Neuron (in vitro differentiated cells): ENCODE results near the gene HMX2.
A peak's percentile ranks its signal among the peaks of the same experiment; 100 is the strongest.

Experiments
- H2AFZ ChIP-seq: one replicate; pipeline ENCODE4 v1.6.1; 2013; ENCODE audit warnings: low read depth, mild to moderate bottlenecking, inconsistent platforms, low read length, moderate library complexity
- H3K27me3 ChIP-seq: one replicate; pipeline ENCODE4 v1.6.1; 2013; ENCODE audit warnings: low read length; ENCODE audit not compliant: insufficient read depth
- H3K36me3 ChIP-seq: one replicate; pipeline ENCODE4 v1.6.1; 2013; ENCODE audit warnings: low read length; ENCODE audit not compliant: insufficient read depth
- H3K4me1 ChIP-seq: one replicate; pipeline ENCODE4 v1.6.1; 2013; ENCODE audit warnings: low read length; ENCODE audit not compliant: insufficient read depth
- H3K4me3 ChIP-seq: 2 replicates; pipeline ENCODE4 v1.5.1; 2013; ENCODE audit warnings: mild to moderate bottlenecking, low read length, moderate library complexity
- H3K9me3 ChIP-seq: one replicate; pipeline ENCODE4 v1.6.1; 2013; ENCODE audit warnings: low read length

The HMX2 gene

GRCh38 chr10:123142701-123143161 lies 5.2 kb upstream of the HMX2 start:
- Histone ChIP-seq H2AFZ (no peak overlapping the region), H3K4me3 (no peak overlapping the region), H3K27me3 (peaks cover 98% of the 10 kb centered on the region), H3K4me1 (peaks cover 8% of the 10 kb centered on the region), H3K9me3 (no peaks in the 10 kb centered on the region), H3K36me3 (no peaks in the 10 kb centered on the region)

GRCh38 chr10:123143162-123143824 lies 4.6 kb upstream of the HMX2 start:
- H3K36me3 ChIP-seq, result no peaks in the 10 kb centered on the region
- H2AFZ ChIP-seq, result no peak overlapping the region
- peaks cover 10% of the 10 kb centered on the region for H3K4me1 ChIP-seq
- H3K27me3 ChIP-seq, result peaks cover 98% of the 10 kb centered on the region
- H3K4me3 ChIP-seq, result no peak overlapping the region
- H3K9me3 ChIP-seq, result no peaks in the 10 kb centered on the region

DNA sequence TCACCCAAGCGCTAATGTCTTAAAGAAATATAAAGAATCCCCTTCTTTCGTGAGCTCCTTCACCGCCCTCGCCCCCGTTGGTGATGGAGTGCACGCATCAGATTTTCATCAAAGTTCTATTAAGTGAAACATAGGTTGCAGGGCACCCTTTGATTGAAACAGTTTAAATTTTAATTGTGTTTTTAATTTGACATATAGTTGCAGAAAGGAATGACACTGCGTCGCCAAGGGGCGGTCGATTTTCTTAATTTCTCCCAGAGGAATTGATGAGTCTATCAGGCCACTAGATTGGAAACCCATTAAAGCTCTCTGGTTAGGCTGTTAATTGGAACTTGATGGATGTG lies 4.1 kb upstream of the HMX2 start:
- no peaks in the 10 kb centered on the region for H3K36me3 ChIP-seq

DNA sequence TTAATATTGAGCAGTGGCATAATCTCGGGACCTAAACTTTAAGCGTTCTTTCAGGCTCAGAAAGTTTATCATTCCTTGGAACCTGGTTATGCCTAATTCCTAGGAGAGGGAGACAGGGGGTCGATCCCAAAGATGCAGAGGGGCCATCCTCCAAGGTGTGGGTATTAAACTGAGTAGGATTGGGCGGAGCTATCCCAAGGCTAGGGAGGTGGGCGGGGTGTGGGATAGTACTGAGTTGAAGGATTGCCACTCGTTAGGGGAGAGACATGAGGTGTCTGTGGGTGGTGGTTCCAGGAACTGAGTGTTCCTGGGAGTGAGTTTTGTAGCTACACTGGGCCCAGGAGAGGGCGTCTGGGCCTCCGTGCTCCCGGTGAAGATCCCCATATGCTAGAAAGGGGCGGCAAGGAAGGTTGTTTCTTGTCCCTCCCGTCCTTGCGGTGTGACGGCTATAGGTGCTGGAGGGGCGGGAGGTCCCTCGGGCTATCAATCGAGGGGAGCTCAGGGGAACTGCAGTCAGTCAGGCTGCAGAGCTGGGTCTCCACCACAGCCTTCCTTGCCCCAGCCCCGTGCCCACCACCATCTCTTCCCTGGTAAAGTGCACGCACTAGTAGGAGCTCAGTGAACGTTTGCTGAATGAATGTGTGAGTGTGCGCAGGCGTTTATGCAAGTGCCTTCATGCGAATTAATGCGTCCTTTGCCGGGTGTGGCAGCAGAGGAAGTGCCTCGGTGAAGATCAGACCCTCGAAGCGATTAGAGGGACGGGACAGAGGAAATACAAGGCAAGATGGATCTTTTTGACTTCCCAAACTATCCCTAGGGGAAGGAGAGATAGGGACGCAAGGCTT lies 3.0 kb upstream of the HMX2 start:
- no peak overlapping the region for H3K4me3 ChIP-seq
- H2AFZ ChIP-seq, result no peak overlapping the region
- no peaks in the 10 kb centered on the region for H3K9me3 ChIP-seq
- no peaks in the 10 kb centered on the region for H3K36me3 ChIP-seq
- peaks cover 12% of the 10 kb centered on the region for H3K4me1 ChIP-seq
- peaks cover 98% of the 10 kb centered on the region for H3K27me3 ChIP-seq

More for the DNA sequence above, 4.1 kb upstream of the HMX2 start:
- no peaks in the 10 kb centered on the region for H3K9me3 ChIP-seq
- peaks cover 10% of the 10 kb centered on the region for H3K4me1 ChIP-seq
- no peak overlapping the region for H3K4me3 ChIP-seq
- no peak overlapping the region for H2AFZ ChIP-seq
- H3K27me3 ChIP-seq, result peaks cover 98% of the 10 kb centered on the region

DNA sequence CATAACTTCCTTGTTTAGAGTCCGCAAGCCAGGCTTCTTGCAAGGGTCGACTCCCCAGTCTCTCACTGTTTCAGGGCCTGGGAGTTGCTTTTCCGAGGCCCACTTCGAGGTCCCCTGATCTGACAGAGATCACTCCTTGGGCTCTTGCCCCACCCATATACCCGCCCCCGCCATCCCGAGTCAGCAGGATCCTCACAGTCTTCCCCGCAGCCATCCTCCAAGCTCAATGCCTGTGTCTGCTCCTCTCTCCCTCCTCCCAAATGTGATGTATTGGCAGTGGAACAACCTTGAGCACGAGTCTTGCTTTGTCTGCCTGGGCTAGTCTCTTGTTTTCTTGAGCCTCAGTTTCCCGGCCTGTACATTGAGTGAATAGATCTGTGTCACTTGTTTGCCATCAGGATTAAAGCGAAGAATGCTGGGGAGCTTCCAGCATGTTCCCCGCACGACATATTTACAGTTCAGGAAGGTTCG lies 2.4 kb upstream of the HMX2 start:
- Histone ChIP-seq H3K4me3 (no peak overlapping the region), H3K4me1 (peaks cover 18% of the 10 kb centered on the region), H2AFZ (no peak overlapping the region), H3K27me3 (peaks cover 98% of the 10 kb centered on the region), H3K36me3 (no peaks in the 10 kb centered on the region), H3K9me3 (no peaks in the 10 kb centered on the region)

DNA sequence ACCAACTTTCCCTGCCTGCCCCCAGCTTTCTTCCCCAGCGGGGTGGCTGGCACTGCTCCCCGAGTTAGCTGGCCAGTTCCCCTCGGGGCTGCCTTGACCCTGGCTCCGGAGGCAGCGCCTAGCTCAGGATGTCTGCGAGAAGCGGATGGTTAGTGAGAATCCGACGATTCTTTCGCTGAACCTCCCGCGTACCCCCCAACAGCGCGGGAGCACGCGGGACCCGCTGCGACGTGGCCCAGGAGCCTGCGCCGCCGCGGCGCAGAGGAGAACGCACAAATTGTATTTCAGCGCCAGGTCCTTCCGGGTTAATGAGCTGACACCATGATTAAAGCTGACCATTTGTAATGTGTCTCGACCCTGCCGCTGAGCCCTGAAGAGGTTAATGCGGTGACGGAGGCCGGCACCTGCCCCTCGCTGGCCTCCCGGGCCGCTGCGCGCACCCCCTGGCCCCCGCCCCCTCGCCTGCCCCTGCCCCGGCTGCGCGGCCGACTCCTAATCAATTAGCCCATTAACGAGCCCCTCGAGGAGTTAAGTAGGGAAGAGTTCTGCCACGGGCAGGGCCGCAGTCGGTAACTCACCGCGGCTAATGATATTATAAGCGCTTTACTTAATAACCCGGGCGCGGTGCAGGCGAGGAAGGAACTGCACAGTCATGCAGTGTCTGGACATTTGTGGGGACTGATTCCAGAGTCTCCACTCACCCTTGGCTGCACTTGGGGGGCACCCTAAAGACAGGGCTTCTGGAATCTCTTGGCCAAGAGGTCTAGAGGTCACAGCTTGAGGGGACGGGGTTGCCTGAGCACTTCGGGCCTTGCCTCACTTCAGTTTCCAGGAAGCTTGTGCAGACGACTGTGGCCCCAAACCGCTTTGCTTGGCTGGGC lies 1.7 kb upstream of the HMX2 start:
- peaks cover 98% of the 10 kb centered on the region for H3K27me3 ChIP-seq
- H3K9me3 ChIP-seq, result no peaks in the 10 kb centered on the region
- no peak overlapping the region for H2AFZ ChIP-seq
- H3K36me3 ChIP-seq, result no peaks in the 10 kb centered on the region
- H3K4me1 ChIP-seq, result peaks cover 25% of the 10 kb centered on the region
- H3K4me3 ChIP-seq, result no peak overlapping the region

- Histone ChIP-seq H3K4me3 (no peak overlapping the region), H3K9me3 (no peaks in the 10 kb centered on the region), H3K4me1 (peaks cover 29% of the 10 kb centered on the region), H2AFZ (no peak overlapping the region), H3K36me3 (no peaks in the 10 kb centered on the region), H3K27me3 (peaks cover 98% of the 10 kb centered on the region)
These were observed 872 bp upstream of the HMX2 start for GRCh38 chr10:123146894-123147634.

GRCh38 chr10:123148414-123149161 lies 652 bp downstream of the HMX2 start:
- no peak overlapping the region for H3K4me3 ChIP-seq
- no peaks in the 10 kb centered on the region for H3K36me3 ChIP-seq
- peaks cover 29% of the 10 kb centered on the region for H3K4me1 ChIP-seq
- peaks cover 96% of the 10 kb centered on the region for H3K27me3 ChIP-seq
- H3K9me3 ChIP-seq, result no peaks in the 10 kb centered on the region
- H2AFZ ChIP-seq, result no peak overlapping the region

DNA sequence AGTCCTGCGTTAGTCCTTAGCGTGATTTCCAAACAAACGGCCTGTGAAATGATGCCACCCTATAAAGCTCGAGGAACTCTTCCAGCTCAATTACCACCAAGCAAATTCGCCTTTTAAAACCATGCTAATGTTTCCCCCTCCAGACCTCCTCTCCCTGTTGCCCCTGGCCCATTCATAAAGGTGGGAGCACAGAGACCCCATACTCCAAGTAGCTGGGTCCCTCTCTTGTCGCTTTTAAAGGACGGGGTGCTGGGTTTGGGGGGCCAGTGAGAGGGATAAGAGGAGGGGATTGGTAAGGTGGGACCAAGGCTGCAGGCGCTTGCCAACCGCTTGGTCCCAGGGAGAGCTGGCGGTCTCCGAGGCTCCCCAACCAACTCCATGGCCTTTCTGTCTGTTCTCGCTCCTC lies 1.2 kb downstream of the HMX2 start:
- Histone ChIP-seq H3K36me3 (no peaks in the 10 kb centered on the region), H3K4me1 (peaks cover 29% of the 10 kb centered on the region), H3K27me3 (peaks cover 91% of the 10 kb centered on the region), H3K9me3 (no peaks in the 10 kb centered on the region), H3K4me3 (no peak overlapping the region), H2AFZ (peak overlapping the region; percentile 81)

- Histone ChIP-seq H3K36me3 (no peaks in the 10 kb centered on the region), H2AFZ (peak overlapping the region; percentile 81), H3K27me3 (peaks cover 85% of the 10 kb centered on the region), H3K4me1 (peaks cover 29% of the 10 kb centered on the region), H3K4me3 (peak overlapping the region; percentile 53), H3K9me3 (no peaks in the 10 kb centered on the region)
These were observed 1.8 kb downstream of the HMX2 start for GRCh38 chr10:123149568-123150270.

- peaks cover 5% of the 10 kb centered on the region for H3K36me3 ChIP-seq
- peaks cover 78% of the 10 kb centered on the region for H3K27me3 ChIP-seq
- peak overlapping the region; percentile 53 for H3K4me3 ChIP-seq
- H3K9me3 ChIP-seq, result no peaks in the 10 kb centered on the region
- H2AFZ ChIP-seq, result peak overlapping the region; percentile 81
- peaks cover 34% of the 10 kb centered on the region for H3K4me1 ChIP-seq
These were observed 2.5 kb downstream of the HMX2 start for GRCh38 chr10:123150271-123150985.
